ENCODE data around the gene PRH2. TPM values are rescaled to one million over a fixed set of nuclear protein-coding genes. Genes with fewer than 3 reads are reported as not detected.

PRH2 gene
- total RNA-seq, 2 donors from 2014 or later, result not detected

DNA sequence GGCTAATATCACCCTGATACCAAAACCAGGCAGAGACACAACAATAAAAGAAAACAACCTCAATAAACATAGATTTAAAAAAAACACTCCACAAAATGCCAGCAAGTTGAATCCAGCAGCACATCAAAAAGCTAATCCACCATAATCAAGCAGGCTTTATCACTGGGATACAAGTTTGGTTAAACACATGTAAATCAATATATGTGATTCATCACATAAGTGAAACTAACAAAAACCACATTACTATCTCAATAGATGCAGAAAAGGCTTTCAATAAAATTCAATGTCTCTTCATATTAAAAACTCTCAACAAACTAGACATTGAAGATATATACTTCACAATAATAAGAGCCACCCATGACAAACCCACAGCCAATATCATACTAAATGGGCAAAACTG lies 27.0 kb downstream of the PRH2 start:
- Histone ChIP-seq H3K36me3 (no peaks in the 10 kb centered on the region), H3K4me1 (ENCODE audit: control insufficient read depth in 1 of 2, low read depth in 2 of 2) (peaks cover 0 to 7% of the 10 kb centered on the region in 2 donors), H3K27me3 (replicated peaks; ENCODE audit: insufficient read depth) (no peaks in the 10 kb centered on the region), H3K27ac (no peak overlapping the region), H3K4me3 (no peak overlapping the region), H3K9me3 (no peaks in the 10 kb centered on the region)
- TF ChIP-seq, protein P1, sequence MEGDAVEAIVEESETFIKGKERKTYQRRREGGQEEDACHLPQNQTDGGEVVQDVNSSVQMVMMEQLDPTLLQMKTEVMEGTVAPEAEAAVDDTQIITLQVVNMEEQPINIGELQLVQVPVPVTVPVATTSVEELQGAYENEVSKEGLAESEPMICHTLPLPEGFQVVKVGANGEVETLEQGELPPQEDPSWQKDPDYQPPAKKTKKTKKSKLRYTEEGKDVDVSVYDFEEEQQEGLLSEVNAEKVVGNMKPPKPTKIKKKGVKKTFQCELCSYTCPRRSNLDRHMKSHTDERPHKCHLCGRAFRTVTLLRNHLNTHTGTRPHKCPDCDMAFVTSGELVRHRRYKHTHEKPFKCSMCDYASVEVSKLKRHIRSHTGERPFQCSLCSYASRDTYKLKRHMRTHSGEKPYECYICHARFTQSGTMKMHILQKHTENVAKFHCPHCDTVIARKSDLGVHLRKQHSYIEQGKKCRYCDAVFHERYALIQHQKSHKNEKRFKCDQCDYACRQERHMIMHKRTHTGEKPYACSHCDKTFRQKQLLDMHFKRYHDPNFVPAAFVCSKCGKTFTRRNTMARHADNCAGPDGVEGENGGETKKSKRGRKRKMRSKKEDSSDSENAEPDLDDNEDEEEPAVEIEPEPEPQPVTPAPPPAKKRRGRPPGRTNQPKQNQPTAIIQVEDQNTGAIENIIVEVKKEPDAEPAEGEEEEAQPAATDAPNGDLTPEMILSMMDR (IDR thresholded peaks at IDR 0.05), result no peak
- ATAC-seq (ENCODE audit: insufficient number of reproducible peaks, low FRiP score, low read depth) (no peak), DNase-seq (ENCODE audit: low spot score) (no peak)

DNA sequence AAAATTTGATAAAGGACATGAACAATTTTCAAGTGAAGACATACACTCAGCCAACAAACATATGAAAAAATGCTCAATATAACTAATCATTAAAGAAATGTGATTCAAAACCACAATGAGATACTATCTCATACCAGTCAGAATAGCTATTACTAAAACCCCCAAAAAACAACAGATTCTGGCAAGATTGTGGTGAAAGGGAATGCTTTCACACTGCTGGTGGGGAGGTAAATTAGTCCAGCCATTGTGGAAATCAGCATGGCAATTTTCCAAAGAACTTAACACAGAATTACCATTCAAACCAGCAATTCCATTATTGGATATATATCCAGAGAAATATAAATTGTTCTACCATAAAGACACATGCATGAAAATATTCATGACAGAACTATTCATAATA lies 28.7 kb downstream of the PRH2 start:
- Histone ChIP-seq H3K27ac (no peak overlapping the region), H3K36me3 (no peaks in the 10 kb centered on the region), H3K4me3 (no peak overlapping the region), H3K9me3 (no peaks in the 10 kb centered on the region), H3K27me3 (replicated peaks; ENCODE audit: insufficient read depth) (no peaks in the 10 kb centered on the region), H3K4me1 (ENCODE audit: control insufficient read depth in 1 of 2, low read depth in 2 of 2) (peaks cover 0 to 5% of the 10 kb centered on the region in 2 donors)
- DNase-seq (ENCODE audit: low spot score) (no peak), ATAC-seq (ENCODE audit: insufficient number of reproducible peaks, low FRiP score, low read depth) (no peak)
- TF ChIP-seq, protein P1 (IDR thresholded peaks at IDR 0.05), result no peak

DNA sequence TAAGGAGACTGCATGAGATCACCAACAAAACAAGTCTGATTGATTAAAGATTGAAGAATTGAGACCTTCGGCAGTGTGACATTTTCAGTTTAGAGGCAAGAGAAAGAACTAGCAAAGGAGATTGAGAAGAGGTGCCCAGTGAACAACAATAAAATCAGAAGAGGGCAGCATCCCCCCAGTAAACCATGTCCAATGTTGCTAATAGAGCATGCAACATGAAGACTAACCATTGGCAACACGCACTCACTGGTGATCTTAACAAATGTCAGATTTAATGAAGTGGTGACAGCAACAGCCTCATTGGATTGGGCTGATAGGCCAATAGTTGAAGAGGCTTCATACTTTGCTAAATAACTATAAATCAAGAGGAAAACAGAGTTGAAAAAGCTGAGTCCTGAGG lies 30.8 kb downstream of the PRH2 start:
- no peak for DNase-seq (ENCODE audit: low spot score)
- H3K4me3 ChIP-seq, result no peak overlapping the region
- TF ChIP-seq, protein P1 (IDR thresholded peaks at IDR 0.05), result no peak
- H3K27me3 ChIP-seq (replicated peaks; ENCODE audit: insufficient read depth), result no peaks in the 10 kb centered on the region
- no peak overlapping the region for H3K27ac ChIP-seq
- no peaks in the 10 kb centered on the region for H3K9me3 ChIP-seq
- ATAC-seq (ENCODE audit: insufficient number of reproducible peaks, low FRiP score, low read depth), result no peak
- H3K36me3 ChIP-seq, result no peaks in the 10 kb centered on the region
- H3K4me1 ChIP-seq (ENCODE audit: control insufficient read depth in 1 of 2, low read depth in 2 of 2), result no peaks in the 10 kb centered on the region

DNA sequence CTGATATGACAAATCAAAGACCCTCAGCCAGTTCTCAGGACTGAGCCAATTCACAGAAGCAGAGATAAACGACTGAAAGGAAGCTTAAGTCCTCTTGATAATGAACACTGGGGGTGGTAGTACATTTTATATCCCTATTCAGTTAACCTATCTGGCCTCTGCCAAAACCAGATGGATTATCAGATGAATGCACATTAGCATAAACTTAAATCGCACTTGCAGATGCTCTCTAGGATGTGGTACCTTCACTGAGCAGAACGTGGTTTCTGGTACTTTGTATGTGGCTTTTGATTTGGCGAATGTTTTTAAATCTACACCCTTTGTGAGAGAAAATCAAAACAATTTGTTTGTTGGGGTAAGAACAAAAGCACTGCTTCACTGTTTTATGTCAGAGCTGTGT lies 31.2 kb downstream of the PRH2 start:
- ATAC-seq (ENCODE audit: insufficient number of reproducible peaks, low FRiP score, low read depth) (no peak), DNase-seq (ENCODE audit: low spot score) (no peak)
- Histone ChIP-seq H3K4me1 (ENCODE audit: control insufficient read depth in 1 of 2, low read depth in 2 of 2) (no peaks in the 10 kb centered on the region), H3K27ac (no peak overlapping the region), H3K9me3 (no peaks in the 10 kb centered on the region), H3K36me3 (no peaks in the 10 kb centered on the region), H3K4me3 (no peak overlapping the region), H3K27me3 (replicated peaks; ENCODE audit: insufficient read depth) (no peaks in the 10 kb centered on the region)
- TF ChIP-seq, protein P1 (IDR thresholded peaks at IDR 0.05), result no peak

DNA sequence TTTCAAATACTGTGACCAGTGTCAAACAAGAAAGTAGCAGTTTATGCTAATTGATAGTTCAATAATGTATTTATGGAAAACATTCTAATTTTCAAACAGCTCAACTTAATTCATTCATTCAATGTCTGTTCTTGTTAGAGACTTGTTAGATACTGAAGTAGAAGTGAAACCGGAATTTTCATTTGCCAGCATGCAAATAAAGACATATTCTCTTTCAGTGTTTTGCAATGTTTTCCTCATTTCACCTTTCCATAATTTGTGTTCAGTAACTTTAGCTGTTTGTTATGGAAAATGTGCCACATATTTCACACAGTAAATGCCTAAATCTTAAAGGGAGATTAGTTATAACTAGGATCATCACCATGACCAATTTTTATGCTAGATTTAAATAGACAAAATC lies 36.4 kb downstream of the PRH2 start:
- no peaks in the 10 kb centered on the region for H3K36me3 ChIP-seq

More for the DNA sequence above, 36.4 kb downstream of the PRH2 start:
- Histone ChIP-seq H3K27ac (no peak overlapping the region), H3K4me1 (ENCODE audit: control insufficient read depth in 1 of 2, low read depth in 2 of 2) (peaks cover 0 to 15% of the 10 kb centered on the region in 2 donors), H3K27me3 (replicated peaks; ENCODE audit: insufficient read depth) (no peaks in the 10 kb centered on the region), H3K9me3 (no peaks in the 10 kb centered on the region), H3K4me3 (no peak overlapping the region)
- TF ChIP-seq, protein P1 (IDR thresholded peaks at IDR 0.05), result no peak
- ATAC-seq (ENCODE audit: insufficient number of reproducible peaks, low FRiP score, low read depth) (no peak), DNase-seq (ENCODE audit: low spot score) (no peak)
